ENCODE data around the gene DYNC1H1.

DNA sequence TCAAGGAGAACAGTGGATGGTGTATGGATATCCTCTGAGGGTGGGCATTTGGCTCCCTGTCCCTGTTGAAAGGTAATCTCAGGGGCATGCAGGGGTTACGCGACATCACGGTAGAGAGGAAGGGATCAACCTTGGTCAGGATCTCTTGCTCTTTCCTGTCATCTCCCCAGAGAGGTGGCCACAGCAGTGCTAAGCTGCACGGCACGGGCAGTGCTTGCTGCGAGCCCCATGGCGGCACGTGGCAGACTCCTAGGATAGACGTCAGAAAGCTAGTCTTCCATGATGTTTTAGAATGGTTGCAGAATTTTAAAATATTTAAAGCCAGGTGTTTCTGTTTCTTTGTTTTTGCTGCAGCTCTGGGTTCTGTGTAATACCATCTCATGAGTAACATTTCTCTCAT is 41.0 kb downstream of the DYNC1H1 start:
- TF ChIP-seq, protein P1, sequence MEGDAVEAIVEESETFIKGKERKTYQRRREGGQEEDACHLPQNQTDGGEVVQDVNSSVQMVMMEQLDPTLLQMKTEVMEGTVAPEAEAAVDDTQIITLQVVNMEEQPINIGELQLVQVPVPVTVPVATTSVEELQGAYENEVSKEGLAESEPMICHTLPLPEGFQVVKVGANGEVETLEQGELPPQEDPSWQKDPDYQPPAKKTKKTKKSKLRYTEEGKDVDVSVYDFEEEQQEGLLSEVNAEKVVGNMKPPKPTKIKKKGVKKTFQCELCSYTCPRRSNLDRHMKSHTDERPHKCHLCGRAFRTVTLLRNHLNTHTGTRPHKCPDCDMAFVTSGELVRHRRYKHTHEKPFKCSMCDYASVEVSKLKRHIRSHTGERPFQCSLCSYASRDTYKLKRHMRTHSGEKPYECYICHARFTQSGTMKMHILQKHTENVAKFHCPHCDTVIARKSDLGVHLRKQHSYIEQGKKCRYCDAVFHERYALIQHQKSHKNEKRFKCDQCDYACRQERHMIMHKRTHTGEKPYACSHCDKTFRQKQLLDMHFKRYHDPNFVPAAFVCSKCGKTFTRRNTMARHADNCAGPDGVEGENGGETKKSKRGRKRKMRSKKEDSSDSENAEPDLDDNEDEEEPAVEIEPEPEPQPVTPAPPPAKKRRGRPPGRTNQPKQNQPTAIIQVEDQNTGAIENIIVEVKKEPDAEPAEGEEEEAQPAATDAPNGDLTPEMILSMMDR (conservative IDR thresholded peaks at IDR 0.05; ENCODE audit: low read depth, low read length): no peak
- TF ChIP-seq EZH2 (IDR thresholded peaks at IDR 0.05; ENCODE audit: low read length, unreplicated experiment): no peak
